ENCODE results near the gene SERGEF. TPM values are rescaled to one million over a fixed set of nuclear protein-coding genes. Genes with fewer than 3 reads are reported as not detected.

SERGEF gene
- total and polyA plus RNA-seq, 4 donors = 12.0 to 17.9 (median 13.4) TPM

DNA sequence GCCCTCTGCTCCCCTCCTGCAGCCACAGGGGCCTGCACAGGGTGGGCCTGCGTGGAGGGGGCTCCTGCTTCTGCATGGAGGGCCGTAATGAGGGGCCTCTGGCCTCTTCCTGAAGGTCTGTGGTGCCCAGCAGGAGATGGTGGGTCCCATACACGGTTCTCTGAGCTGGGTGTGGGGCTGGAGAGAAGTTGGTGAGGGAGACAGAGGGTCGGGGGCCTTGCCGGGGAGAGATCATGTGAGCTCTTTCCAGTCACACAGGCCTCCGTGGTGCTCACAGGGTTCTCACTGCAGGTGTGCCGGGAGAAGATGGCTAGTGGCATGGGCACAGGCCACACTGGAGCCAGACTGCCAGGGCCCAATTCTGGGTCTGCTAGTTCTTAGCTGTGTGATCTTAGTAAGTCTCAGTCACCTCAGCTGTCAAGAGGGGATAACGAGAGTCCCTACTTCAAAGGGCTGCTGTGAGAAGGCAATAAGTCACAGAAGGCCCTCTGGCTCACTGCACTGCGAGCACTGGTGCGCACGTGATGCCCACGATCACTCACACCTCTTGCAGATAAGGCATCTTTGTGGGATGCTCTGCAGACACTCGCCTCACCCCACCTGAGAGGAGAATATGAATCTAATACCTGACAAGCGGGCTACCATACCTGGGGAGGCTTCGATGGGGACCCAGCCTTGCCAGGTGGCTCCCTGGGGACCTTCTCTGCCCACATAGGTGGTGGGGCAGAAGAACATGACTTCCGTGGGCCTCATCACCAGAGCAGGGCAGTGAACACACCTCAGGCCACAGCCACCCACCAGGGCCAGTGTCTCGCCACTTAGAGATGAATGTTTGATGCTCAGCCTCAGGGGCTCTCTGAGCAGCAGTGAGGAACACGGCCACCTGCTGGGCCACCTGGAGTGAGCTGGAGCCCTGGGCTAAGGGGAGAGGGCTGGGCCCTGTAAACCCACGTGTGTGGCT is 263.8 kb downstream of the SERGEF start:
- Histone ChIP-seq H3K9me3 (ENCODE audit: control insufficient read depth in 4 of 4, low read length in 3 of 4) (no peaks in the 10 kb centered on the region), H3K27ac (ENCODE audit: low read depth in 1 of 2, low read length in 2 of 2) (no peak overlapping the region), H3K4me3 (ENCODE audit: low read depth in 1 of 3, low read length in 3 of 3) (no peak overlapping the region), H3K4me1 (ENCODE audit: control insufficient read depth in 4 of 4, insufficient read depth in 4 of 4, low read length in 3 of 4) (peaks cover 1 to 22% (median 19%) of the 10 kb centered on the region in 4 donors), H3K9ac (ENCODE audit: low read depth in 1 of 2, low read length in 2 of 2) (no peak overlapping the region), H3K36me3 (ENCODE audit: control insufficient read depth in 4 of 4, insufficient read depth in 3 of 4, low read depth in 1 of 4, low read length in 3 of 4) (no peaks in the 10 kb centered on the region), H3K27me3 (ENCODE audit: control insufficient read depth in 4 of 4, insufficient read depth in 4 of 4, low read length in 3 of 4) (no peaks in the 10 kb centered on the region)
- WGBS = 88% methylated on average over 19 of the region's 19 CpGs
- TF ChIP-seq YY1 (IDR thresholded peaks at IDR 0.05) (no peak), SP1 (IDR thresholded peaks at IDR 0.05) (no peak), GABPA (IDR thresholded peaks at IDR 0.05 in 1 of 2, conservative IDR thresholded peaks at IDR 0.05 in 1 of 2) (no peak), RAD21 (IDR thresholded peaks at IDR 0.05) (no peak), NR2F2 (IDR thresholded peaks at IDR 0.05) (no peak)
- no peak for DNase-seq (ENCODE audit: low spot score)

DNA sequence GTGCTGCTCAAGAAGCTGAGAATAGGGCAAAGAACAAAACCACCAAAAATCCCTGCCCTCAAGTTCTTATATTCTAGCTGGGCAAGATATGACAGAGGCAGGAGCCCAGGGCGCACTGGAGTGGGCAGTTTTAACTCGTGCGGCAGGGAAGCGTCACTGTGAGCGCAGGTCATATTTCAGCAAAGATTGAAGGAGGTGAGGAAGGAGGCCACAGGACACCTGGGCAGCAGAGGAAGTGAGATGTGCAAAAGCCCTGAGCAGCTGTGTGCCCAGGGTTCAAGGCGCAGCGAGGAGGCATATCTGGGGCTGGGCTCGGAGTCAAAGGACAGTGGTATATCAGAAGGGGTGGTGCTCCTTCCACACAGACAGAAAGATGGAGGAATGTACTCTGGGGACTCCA is 264.8 kb downstream of the SERGEF start:
- no peak overlapping the region for H3K27ac ChIP-seq (ENCODE audit: low read depth in 1 of 2, low read length in 2 of 2)
- peaks cover 1 to 22% (median 19%) of the 10 kb centered on the region in 4 donors for H3K4me1 ChIP-seq (ENCODE audit: control insufficient read depth in 4 of 4, insufficient read depth in 4 of 4, low read length in 3 of 4)
- no peaks in the 10 kb centered on the region for H3K27me3 ChIP-seq (ENCODE audit: control insufficient read depth in 4 of 4, insufficient read depth in 4 of 4, low read length in 3 of 4)
- DNase-seq (ENCODE audit: low spot score) = no peak
- WGBS = 95% methylated on average over 8 of the region's 8 CpGs
- H3K36me3 ChIP-seq (ENCODE audit: control insufficient read depth in 4 of 4, insufficient read depth in 3 of 4, low read depth in 1 of 4, low read length in 3 of 4) = no peaks in the 10 kb centered on the region
- no peak overlapping the region for H3K4me3 ChIP-seq (ENCODE audit: low read depth in 1 of 3, low read length in 3 of 3)
- TF ChIP-seq FOXA2 (IDR thresholded peaks at IDR 0.05) (no peak), RAD21 (IDR thresholded peaks at IDR 0.05) (no peak), FOXA1 (IDR thresholded peaks at IDR 0.05) (no peak), JUND (IDR thresholded peaks at IDR 0.05) (no peak), HNF4G (IDR thresholded peaks at IDR 0.05) (no peak), HNF4A (conservative IDR thresholded peaks at IDR 0.05) (no peak), YY1 (IDR thresholded peaks at IDR 0.05) (no peak)
- TF ChIP-seq, protein P1, sequence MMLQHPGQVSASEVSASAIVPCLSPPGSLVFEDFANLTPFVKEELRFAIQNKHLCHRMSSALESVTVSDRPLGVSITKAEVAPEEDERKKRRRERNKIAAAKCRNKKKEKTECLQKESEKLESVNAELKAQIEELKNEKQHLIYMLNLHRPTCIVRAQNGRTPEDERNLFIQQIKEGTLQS (IDR thresholded peaks at IDR 0.05) = no peak
- TF ChIP-seq, protein P2, sequence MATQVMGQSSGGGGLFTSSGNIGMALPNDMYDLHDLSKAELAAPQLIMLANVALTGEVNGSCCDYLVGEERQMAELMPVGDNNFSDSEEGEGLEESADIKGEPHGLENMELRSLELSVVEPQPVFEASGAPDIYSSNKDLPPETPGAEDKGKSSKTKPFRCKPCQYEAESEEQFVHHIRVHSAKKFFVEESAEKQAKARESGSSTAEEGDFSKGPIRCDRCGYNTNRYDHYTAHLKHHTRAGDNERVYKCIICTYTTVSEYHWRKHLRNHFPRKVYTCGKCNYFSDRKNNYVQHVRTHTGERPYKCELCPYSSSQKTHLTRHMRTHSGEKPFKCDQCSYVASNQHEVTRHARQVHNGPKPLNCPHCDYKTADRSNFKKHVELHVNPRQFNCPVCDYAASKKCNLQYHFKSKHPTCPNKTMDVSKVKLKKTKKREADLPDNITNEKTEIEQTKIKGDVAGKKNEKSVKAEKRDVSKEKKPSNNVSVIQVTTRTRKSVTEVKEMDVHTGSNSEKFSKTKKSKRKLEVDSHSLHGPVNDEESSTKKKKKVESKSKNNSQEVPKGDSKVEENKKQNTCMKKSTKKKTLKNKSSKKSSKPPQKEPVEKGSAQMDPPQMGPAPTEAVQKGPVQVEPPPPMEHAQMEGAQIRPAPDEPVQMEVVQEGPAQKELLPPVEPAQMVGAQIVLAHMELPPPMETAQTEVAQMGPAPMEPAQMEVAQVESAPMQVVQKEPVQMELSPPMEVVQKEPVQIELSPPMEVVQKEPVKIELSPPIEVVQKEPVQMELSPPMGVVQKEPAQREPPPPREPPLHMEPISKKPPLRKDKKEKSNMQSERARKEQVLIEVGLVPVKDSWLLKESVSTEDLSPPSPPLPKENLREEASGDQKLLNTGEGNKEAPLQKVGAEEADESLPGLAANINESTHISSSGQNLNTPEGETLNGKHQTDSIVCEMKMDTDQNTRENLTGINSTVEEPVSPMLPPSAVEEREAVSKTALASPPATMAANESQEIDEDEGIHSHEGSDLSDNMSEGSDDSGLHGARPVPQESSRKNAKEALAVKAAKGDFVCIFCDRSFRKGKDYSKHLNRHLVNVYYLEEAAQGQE (IDR thresholded peaks at IDR 0.05) = no peak
- TF ChIP-seq, protein P3, sequence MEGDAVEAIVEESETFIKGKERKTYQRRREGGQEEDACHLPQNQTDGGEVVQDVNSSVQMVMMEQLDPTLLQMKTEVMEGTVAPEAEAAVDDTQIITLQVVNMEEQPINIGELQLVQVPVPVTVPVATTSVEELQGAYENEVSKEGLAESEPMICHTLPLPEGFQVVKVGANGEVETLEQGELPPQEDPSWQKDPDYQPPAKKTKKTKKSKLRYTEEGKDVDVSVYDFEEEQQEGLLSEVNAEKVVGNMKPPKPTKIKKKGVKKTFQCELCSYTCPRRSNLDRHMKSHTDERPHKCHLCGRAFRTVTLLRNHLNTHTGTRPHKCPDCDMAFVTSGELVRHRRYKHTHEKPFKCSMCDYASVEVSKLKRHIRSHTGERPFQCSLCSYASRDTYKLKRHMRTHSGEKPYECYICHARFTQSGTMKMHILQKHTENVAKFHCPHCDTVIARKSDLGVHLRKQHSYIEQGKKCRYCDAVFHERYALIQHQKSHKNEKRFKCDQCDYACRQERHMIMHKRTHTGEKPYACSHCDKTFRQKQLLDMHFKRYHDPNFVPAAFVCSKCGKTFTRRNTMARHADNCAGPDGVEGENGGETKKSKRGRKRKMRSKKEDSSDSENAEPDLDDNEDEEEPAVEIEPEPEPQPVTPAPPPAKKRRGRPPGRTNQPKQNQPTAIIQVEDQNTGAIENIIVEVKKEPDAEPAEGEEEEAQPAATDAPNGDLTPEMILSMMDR (IDR thresholded peaks at IDR 0.05; ENCODE audit: low read depth, low read length, missing input control) = no peak
- no peak overlapping the region for H3K9ac ChIP-seq (ENCODE audit: low read depth in 1 of 2, low read length in 2 of 2)
- H3K9me3 ChIP-seq (ENCODE audit: control insufficient read depth in 4 of 4, low read length in 3 of 4) = no peaks in the 10 kb centered on the region
